Measurements from ENCODE around the gene XPNPEP2. TPM values are rescaled to one million over a fixed set of nuclear protein-coding genes. Genes with fewer than 3 reads are reported as not detected.

Gene XPNPEP2
- total and polyA plus RNA-seq, 9 of the 15 experiments (the other 6 are each of a cell fraction or from before 2014, with no cell fraction given) = 0.03 to 0.19 (median 0.09) TPM; not detected in 5

DNA sequence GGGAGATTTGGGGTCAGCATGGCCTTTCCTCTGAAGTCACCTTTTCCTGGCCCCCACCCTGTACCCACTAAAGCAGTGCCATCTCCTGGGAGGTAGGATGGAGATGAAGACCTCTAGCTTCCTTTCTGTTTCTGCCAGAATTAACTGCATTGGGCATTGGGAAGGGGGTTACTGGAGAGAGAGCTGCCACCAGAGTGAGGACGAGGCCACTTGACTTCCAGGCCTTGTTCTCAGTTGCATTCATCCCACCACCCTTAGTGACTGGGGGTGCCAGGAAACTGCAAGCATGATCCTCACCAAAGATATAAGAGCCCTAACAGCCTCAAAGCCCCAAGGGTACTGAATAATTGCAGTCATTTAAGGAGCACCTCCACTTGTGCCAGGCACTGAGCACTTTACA, 56.8 kb downstream of the XPNPEP2 start (continued):
- TF ChIP-seq ZNF695 (CRISPR knock-in tag; IDR thresholded peaks at IDR 0.05) (no peak), CBX3 (IDR thresholded peaks at IDR 0.05; ENCODE audit: borderline replicate concordance in 1 of 2, low read length in 2 of 2) (no peak), MTA3 (IDR thresholded peaks at IDR 0.05; ENCODE audit: borderline replicate concordance) (no peak), NFRKB (IDR thresholded peaks at IDR 0.05; ENCODE audit: low read depth) (no peak), THRAP3 (IDR thresholded peaks at IDR 0.05; ENCODE audit: borderline replicate concordance) (no peak), ZNF143 (CRISPR knock-in tag; IDR thresholded peaks at IDR 0.05) (no peak), FOXJ3 (CRISPR knock-in tag; IDR thresholded peaks at IDR 0.05) (no peak), ZNF146 (CRISPR knock-in tag; IDR thresholded peaks at IDR 0.05; ENCODE audit: unreplicated experiment) (no peak), TAF7 (tag; IDR thresholded peaks at IDR 0.05) (no peak), BHLHE40 (IDR thresholded peaks at IDR 0.05; ENCODE audit: low read length) (no peak), CBX8 (IDR thresholded peaks at IDR 0.05; ENCODE audit: borderline replicate concordance, extremely low read depth, low read depth, low read length, poor library complexity, severe bottlenecking) (no peak)
- TF ChIP-seq, protein P1, sequence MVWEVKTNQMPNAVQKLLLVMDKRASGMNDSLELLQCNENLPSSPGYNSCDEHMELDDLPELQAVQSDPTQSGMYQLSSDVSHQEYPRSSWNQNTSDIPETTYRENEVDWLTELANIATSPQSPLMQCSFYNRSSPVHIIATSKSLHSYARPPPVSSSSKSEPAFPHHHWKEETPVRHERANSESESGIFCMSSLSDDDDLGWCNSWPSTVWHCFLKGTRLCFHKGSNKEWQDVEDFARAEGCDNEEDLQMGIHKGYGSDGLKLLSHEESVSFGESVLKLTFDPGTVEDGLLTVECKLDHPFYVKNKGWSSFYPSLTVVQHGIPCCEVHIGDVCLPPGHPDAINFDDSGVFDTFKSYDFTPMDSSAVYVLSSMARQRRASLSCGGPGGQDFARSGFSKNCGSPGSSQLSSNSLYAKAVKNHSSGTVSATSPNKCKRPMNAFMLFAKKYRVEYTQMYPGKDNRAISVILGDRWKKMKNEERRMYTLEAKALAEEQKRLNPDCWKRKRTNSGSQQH (CRISPR knock-in tag; IDR thresholded peaks at IDR 0.05) = no peak
- TF ChIP-seq, protein P2, sequence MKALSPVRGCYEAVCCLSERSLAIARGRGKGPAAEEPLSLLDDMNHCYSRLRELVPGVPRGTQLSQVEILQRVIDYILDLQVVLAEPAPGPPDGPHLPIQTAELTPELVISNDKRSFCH (CRISPR knock-in tag; IDR thresholded peaks at IDR 0.05) = no peak
- TF ChIP-seq, protein P2 (tag; IDR thresholded peaks at IDR 0.05) = no peak
- TF ChIP-seq, protein P3, sequence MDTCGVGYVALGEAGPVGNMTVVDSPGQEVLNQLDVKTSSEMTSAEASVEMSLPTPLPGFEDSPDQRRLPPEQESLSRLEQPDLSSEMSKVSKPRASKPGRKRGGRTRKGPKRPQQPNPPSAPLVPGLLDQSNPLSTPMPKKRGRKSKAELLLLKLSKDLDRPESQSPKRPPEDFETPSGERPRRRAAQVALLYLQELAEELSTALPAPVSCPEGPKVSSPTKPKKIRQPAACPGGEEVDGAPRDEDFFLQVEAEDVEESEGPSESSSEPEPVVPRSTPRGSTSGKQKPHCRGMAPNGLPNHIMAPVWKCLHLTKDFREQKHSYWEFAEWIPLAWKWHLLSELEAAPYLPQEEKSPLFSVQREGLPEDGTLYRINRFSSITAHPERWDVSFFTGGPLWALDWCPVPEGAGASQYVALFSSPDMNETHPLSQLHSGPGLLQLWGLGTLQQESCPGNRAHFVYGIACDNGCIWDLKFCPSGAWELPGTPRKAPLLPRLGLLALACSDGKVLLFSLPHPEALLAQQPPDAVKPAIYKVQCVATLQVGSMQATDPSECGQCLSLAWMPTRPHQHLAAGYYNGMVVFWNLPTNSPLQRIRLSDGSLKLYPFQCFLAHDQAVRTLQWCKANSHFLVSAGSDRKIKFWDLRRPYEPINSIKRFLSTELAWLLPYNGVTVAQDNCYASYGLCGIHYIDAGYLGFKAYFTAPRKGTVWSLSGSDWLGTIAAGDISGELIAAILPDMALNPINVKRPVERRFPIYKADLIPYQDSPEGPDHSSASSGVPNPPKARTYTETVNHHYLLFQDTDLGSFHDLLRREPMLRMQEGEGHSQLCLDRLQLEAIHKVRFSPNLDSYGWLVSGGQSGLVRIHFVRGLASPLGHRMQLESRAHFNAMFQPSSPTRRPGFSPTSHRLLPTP (IDR thresholded peaks at IDR 0.05; ENCODE audit: borderline replicate concordance, extremely low read depth, insufficient read length) = no peak

Measured in K562 (cell line).